Transverse colon (tissue), 4 donors: ENCODE results near the gene NHLH2. TPM values are rescaled to one million over a fixed set of nuclear protein-coding genes. Genes with fewer than 3 reads are reported as not detected.

ENCODE experiments used
- DNase-seq: peaks from one replicate; pipeline ENCODE4 v3.0.0-alpha.2; 2019
- H3K27ac ChIP-seq, 4 donors: fragments of 200-600 bp; sonication (generic); 2 replicates each; pipeline ENCODE4 v1.5.1; 2016 to 2018; ENCODE audit warnings: inconsistent platforms in 4 of 4
- H3K27me3 ChIP-seq: fragments of 200-600 bp; sonication (generic); 2 replicates; pipeline ENCODE4 v1.5.1; 2017; ENCODE audit warnings: inconsistent platforms
- H3K36me3 ChIP-seq, 4 donors: fragments of 200-600 bp; sonication (generic); 2 replicates each; pipeline ENCODE4 v1.5.1; 2017 to 2019; ENCODE audit warnings: inconsistent platforms in 4 of 4
- H3K4me1 ChIP-seq, 4 donors: fragments of 200-600 bp; sonication (generic); 2 replicates each; pipeline ENCODE4 v1.5.1; 2017 to 2020; ENCODE audit warnings: inconsistent platforms in 4 of 4
- H3K4me3 ChIP-seq, 4 donors: fragments of 200-600 bp; sonication (generic); 1 replicate in 1 of 4; 2 replicates in 3 of 4; pipeline versions ENCODE4 v1.5.1 to v1.6.1; 2017 to 2019; ENCODE audit warnings: inconsistent platforms in 4 of 4
- H3K9me3 ChIP-seq, 2 donors: fragments of 200-600 bp; sonication (generic); 2 replicates each; pipeline ENCODE4 v1.5.1; 2017 to 2019; ENCODE audit warnings: inconsistent platforms in 2 of 2
- CTCF ChIP-seq, 5 experiments: fragments of 200-600 bp in 3 of 5; fragments of 450-650 bp in 2 of 5; sonication (generic) in 3 of 5; IDR thresholded peaks; 1 replicate in 2 of 5; 2 replicates in 3 of 5; pipeline ENCODE4 v1.5.1; 2016 to 2017; ENCODE audit warnings: antibody characterized with exemption in 5 of 5, inconsistent platforms in 3 of 5, mild to moderate bottlenecking in 2 of 5, moderate library complexity in 1 of 5
- EP300 ChIP-seq: sonication (generic); formaldehyde crosslinking; IDR thresholded peaks from one replicate; pipeline ENCODE4 v1.6.1; 2017; ENCODE audit warnings: antibody characterized with exemption, low read depth
- POLR2A ChIP-seq: fragments of 450-650 bp; IDR thresholded peaks from one replicate; pipeline ENCODE4 v1.6.1; 2016; ENCODE audit warnings: antibody characterized with exemption, mild to moderate bottlenecking, moderate library complexity
- POLR2AphosphoS5 ChIP-seq, 3 donors: sonication (generic); formaldehyde crosslinking; IDR thresholded peaks; one replicate each; pipeline ENCODE4 v1.6.1; 2016; ENCODE audit warnings: antibody characterized with exemption in 3 of 3
- WGBS, 2 donors: methylation state at CpG; one replicate each; pipeline ENCODE4 v1.1.5; 2018; ENCODE audit warnings: low coverage in 1 of 2; 5-methylcytosine and 5-hydroxymethylcytosine counted together
- in situ Hi-C, 4 donors: fragments of 200-750 bp; cut with MboI; loops; one replicate each; pipeline versions ENCODE4 v1.15.0 to v1.15.1; 2017; ENCODE audit warnings: low sequenced_read_pairs in 3 of 4, low pct_ligation_motif_present in 1 of 4, low pct_unique_long_range_greater_than_20kb in 1 of 4
- intact Hi-C: fragments of 100-400 bp; cut with DNase I; formaldehyde crosslinking; loops from one replicate; pipeline ENCODE4 v1.15.1; 2023; ENCODE audit warnings: low total_unique reads
- total RNA-seq, 4 donors: library from RNA; depleted of rRNA; stranded (reverse); fragments of >200 nt; gene quantifications; one replicate each; pipeline ENCODE4 v1.1.0, GENCODE V29; 2016

The NHLH2 gene
- total RNA-seq, 4 donors from 2014 or later: not detected

DNA sequence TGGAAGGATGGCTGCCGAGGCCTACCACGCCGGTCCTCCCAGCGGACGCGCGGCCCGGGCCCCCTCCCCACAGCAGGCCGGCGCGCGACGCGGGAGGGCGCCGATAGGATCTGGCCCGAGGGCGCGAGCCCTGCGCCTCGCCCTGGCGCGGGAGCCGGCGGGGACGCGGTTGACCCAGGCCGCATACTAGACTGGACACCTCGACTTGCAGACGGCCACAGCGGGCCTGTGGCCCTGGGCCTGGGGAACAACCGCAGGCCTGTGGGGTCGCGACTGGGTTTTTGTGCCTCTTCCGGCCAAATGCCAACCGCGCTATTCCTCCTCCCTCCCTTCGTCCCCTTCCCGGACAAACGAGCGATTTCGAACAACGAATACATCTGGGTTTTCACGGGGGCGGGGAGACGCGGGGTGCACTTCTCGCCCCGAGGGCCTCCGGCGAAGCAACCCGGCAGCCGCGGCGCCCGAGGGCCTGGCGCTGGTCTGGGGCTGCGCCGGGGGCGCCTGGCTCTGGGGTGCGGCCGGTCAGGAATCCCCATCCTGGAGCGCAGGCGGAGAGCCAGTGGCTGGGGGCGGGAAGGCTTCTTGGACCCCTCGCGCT, 2.4 kb downstream of the NHLH2 start:
- 4% methylated on average over 41 of the region's 67 CpGs; no CpG with 5 or more reads in 1 of the 2 donors for whole genome bisulfite sequencing, 2 donors
- no peaks in the 10 kb centered on the region for H3K9me3 ChIP-seq
- DNase-seq: no peak
- peaks cover 78% of the 10 kb centered on the region for H3K27me3 ChIP-seq
- intact Hi-C loops (no loop called here), in situ Hi-C loops (no loop called here)
- peak overlapping the region in 2 of 4 donors; percentile 17 to 41 for H3K4me3 ChIP-seq
- H3K4me1 ChIP-seq: peaks cover 21 to 26% (median 23%) of the 10 kb centered on the region in 4 donors
- TF ChIP-seq EP300 (no peak), POLR2A (no peak), POLR2AphosphoS5 (IDR thresholded peaks at IDR 0.05) (no peak), CTCF (IDR thresholded peaks at IDR 0.05) (no peak)
- no peaks in the 10 kb centered on the region for H3K36me3 ChIP-seq
- no peak overlapping the region for H3K27ac ChIP-seq

DNA sequence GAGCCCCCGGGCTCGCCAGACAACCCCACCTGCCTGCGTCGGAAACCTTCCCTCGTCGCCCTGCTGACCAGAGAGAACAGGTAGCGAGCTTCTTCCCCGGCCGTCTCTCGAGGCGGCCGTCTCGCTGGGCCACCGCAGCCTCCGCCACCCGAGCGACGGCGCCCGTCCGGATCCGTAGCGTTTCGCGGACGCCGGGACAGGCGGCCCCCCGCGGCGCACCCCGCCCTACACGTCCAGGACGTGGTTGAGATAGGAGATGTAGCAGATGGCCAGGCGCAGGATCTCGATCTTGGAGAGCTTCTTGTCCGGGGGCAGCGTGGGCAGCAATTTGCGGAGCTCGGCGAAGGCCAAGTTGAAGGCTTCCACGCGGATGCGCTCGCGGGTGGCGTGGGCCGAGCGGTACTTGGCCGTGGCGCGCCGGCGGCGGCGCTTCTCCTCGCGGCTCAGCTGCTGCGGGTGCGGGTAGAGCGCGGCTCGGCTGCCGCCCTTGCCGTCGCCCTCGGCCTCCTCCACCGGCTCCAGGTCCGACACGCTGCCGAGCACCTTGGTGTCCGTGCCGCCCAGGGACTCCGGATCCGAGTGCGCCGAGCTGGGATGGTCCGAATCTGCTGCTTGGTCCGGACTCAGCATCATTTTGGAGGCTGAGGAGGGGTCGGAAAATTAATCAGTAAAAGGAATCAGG, 3.0 kb downstream of the NHLH2 start:
- Histone ChIP-seq H3K4me1 (peaks cover 21 to 26% (median 23%) of the 10 kb centered on the region in 4 donors), H3K36me3 (no peaks in the 10 kb centered on the region), H3K4me3 (peak overlapping the region in 2 of 4 donors; percentile 17 to 41), H3K27ac (no peak overlapping the region), H3K27me3 (peaks cover 75% of the 10 kb centered on the region), H3K9me3 (no peaks in the 10 kb centered on the region)
- intact Hi-C loops: no loop called here
- in situ Hi-C loops: no loop called here
- TF ChIP-seq POLR2AphosphoS5 (IDR thresholded peaks at IDR 0.05): no peak
- no peak for TF ChIP-seq POLR2A
- no peak for TF ChIP-seq CTCF (IDR thresholded peaks at IDR 0.05)
- TF ChIP-seq EP300: no peak
- DNase-seq: no peak
- 0 to 6% methylated on average over 1 to 58 of the region's 80 CpGs for WGBS, 2 donors

DNA sequence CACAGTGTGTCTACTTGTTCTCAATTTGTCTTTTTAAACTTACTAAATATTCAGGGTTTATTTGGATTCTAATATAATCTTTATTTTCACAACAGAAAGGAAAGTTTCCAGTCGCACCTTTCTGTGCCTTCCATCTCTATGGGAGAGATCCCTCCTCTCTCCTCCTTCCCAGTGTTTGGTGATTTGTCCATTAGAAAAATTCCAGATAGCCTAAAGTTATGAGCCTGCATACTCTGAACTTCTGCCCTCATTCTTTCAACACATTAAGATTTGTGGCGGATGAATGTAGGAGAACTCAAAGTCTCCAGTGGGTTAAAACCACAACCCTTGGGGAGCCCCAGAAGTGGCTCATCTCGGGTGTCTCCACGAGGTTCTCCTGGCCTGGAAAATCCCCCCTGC, 3.6 kb downstream of the NHLH2 start:
- WGBS, 2 donors: 22 to 83% methylated on average over 1 to 4 of the region's 4 CpGs
- in situ Hi-C loops (no loop called here), intact Hi-C loops (no loop called here)
- H3K36me3 ChIP-seq: no peaks in the 10 kb centered on the region
- H3K27ac ChIP-seq: no peak overlapping the region
- peaks cover 70% of the 10 kb centered on the region for H3K27me3 ChIP-seq
- peaks cover 21 to 26% (median 23%) of the 10 kb centered on the region in 4 donors for H3K4me1 ChIP-seq
- no peak for TF ChIP-seq EP300
- no peak for TF ChIP-seq CTCF (IDR thresholded peaks at IDR 0.05)
- no peak for TF ChIP-seq POLR2AphosphoS5 (IDR thresholded peaks at IDR 0.05)
- TF ChIP-seq POLR2A: no peak
- no peak for DNase-seq
- H3K4me3 ChIP-seq: no peak overlapping the region
- no peaks in the 10 kb centered on the region for H3K9me3 ChIP-seq

GRCh38 chr1:115833856-115834255, 7.1 kb downstream of the NHLH2 start:
- TF ChIP-seq EP300 (no peak), POLR2AphosphoS5 (IDR thresholded peaks at IDR 0.05) (no peak), CTCF (IDR thresholded peaks at IDR 0.05) (no peak), POLR2A (no peak)
- Histone ChIP-seq H3K4me1 (peaks cover 10 to 18% (median 17%) of the 10 kb centered on the region in 4 donors), H3K36me3 (no peaks in the 10 kb centered on the region), H3K4me3 (no peak overlapping the region), H3K9me3 (no peaks in the 10 kb centered on the region), H3K27ac (no peak overlapping the region), H3K27me3 (peaks cover 41% of the 10 kb centered on the region)
- no peak for DNase-seq
- intact Hi-C loops (no loop called here), in situ Hi-C loops (no loop called here)
- whole genome bisulfite sequencing, 2 donors: 73 to 76% methylated on average over 5 of the region's 5 CpGs
